GM19395 (cell line): ENCODE measurements around the gene TMEM270.
"Not testable (repeated sequence)": the region's sequence is repeated elsewhere in the genome, so short reads cannot be mapped to it uniquely, and the experiment has no call there.

Source experiments
- ATAC-seq: cut with Tn5 transposase; IDR thresholded peaks from one replicate; pipeline ENCODE4 v1.9.1; 2021; ENCODE audit warnings: mild to moderate bottlenecking, moderate library complexity; ENCODE audit not compliant: unreplicated experiment

Gene TMEM270

DNA sequence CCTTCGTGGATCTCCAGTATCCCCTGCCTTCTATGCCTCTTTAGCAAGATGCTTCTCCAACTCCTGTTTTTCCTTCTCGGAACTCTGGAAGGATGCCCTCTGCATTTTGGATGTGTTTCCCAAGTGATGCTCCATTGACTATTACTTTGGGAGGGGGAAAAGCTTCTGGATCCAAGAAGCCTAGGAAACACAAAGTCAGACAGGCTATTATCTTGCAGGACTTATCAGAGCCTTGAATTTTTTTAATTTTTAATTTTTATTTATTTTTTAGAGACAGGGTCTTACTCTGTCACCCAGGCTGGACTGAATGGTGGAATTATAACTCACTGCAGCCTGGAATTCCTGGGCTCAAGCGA is 21.1 kb downstream of the TMEM270 start:
- ATAC-seq, result no peak

DNA sequence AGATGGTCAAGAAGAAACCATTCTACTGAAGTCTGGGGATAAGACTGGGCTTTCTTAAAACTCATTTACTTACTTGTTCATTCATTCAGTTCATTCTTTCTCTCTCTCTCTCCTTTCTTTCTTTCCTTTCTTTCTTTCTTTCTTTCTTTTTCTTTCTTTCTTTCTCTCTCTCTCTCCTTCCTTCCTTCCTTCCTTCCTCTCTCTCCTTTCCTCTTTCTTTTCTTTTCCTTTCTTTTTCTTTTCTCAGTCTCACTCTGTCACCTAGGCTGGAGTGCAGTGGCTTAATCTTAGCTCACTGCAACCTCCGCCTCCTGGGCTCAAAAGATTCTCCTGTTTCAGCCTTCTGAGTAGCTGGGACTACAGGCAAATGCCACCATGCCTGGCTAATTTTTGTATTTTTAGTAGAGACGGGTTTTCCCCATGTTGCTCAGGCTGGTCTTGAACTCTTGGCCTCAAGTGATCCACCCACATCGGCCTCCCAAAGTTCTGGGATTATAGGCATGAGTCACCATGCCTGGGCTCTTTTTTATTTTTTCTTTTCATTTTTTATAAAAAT is 24.0 kb downstream of the TMEM270 start:
- ATAC-seq, result not testable (repeated sequence)

DNA sequence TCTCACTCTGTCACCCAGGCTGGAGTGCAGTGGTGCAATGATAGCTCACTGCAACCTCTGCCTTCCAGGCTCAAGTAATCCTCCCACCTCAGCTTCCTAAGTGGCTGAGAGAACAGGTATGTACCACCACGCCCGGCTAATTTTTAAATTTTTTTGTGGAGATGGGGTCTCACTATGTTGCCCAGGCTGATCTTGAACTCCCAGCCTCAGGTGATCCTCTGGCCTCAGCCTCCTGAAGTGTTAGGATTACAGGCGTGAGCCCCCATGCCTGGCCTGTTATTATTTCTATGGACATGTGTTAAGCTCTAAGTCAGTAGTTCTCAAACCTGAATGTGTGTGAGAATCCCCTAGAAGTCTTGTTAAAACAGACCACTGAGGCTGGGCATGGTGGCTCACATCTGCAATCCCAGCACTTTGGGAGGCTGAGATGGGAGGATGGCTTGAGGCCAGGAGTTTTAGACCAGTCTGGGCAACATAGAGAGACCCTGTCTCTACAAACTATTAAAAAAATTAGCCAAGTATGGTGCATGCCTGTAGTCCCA is 24.5 kb downstream of the TMEM270 start:
- ATAC-seq, result no peak

DNA sequence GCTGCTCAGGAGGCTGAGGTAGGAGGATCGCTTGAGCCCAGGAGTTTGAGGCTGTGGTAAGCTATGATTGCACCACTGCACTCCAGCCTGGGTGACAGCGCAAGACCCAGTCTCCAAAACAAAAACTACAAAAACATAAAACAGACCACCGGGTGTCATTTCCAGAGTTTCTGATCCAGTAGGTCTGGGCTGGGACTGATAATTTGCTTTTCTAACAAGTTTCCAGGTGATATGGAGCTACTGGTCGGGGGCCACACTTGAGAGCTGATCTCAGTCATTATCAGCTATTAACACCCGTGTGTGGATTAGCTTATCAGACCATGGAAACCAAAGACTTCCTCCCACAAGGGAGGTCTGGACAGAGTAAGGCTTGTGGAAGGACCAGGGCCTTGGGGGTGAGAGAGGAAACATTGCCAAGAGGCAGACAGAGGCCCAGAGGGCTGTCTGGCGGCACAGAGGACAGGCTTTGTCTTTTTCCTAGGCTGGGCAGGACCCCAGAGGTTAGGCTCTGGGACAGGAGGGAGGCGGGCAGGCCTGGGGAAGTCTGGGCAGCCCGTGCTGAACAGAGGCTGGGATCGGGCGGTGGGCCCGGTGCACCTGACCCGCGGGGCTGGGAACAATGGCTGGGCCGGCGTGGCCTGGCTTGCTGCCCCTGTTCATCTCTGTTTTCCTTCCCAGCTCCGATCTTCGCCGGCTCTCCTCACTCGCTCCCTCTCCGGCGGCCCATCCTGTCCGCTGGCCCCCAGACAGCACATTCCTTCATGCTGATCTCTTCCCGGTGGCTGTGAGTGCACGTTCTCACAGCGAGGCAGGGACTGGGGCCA is 25.2 kb downstream of the TMEM270 start:
- no peak for ATAC-seq

DNA sequence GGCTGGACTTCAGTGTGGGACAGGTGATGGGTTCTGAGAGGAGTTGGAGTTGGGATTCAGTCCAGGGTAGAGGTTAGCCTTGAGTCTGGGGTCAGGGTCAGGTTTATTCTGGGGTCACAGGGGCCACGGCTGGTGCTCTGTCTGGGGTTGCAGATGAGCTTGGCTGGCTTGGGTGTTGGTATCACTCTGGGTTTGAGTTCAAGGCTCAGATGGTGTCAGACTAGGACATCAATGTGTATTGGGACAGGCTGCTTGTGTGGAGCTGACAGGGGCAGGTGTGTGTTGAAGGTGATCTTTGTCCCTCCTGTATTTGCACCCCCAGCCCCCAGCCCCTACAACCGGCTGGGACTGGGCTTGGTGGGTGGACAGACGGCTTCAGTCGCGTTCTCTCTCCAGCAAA is 26.8 kb downstream of the TMEM270 start:
- no peak for ATAC-seq

DNA sequence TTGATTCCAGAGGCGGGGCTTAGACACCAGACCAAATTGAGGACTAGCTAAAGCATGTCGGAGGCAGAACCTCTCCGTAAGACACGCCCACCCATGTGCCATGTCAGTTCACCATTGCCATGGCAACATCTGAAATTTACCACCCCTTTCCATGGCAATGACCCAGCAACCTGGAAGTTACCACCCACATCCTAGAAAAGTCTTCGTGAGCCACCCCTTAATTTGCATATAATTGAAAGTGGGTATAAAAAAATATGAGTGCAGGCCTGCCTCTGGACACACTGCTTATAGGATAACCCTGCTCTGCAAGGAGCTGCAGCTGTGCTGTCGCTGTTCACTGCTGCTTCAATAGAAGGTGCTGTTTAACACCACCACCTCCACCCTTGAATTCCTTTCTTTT is 28.0 kb downstream of the TMEM270 start:
- no peak for ATAC-seq

DNA sequence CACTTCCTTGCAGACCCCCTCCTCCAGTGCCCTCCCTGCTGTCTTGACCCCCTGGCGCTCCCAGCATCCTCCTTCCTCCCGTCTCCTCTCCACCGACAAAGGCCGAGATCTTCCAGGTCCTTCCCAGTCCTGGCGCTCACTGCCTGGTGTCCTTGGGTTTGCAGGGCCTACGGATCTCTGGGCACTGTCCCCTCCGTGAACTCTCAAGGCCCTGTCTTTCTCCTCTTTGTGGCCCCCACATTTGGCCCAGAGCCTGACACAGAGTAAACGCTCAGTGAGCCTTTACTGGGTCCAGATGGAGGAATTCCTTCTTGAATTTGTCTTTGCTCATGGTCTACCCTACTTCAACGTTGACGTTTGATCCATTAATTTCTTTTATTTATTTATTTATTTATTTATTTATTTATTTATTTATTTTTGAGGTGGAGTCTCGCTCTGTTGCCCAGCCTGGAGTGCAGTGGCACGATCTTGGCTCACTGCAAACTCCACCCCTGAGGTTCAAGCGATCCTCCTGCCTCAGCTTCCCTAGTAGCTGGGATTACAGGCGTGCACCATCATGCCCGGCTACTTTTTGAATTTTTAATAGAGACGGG is 29.7 kb downstream of the TMEM270 start:
- ATAC-seq, result no peak

DNA sequence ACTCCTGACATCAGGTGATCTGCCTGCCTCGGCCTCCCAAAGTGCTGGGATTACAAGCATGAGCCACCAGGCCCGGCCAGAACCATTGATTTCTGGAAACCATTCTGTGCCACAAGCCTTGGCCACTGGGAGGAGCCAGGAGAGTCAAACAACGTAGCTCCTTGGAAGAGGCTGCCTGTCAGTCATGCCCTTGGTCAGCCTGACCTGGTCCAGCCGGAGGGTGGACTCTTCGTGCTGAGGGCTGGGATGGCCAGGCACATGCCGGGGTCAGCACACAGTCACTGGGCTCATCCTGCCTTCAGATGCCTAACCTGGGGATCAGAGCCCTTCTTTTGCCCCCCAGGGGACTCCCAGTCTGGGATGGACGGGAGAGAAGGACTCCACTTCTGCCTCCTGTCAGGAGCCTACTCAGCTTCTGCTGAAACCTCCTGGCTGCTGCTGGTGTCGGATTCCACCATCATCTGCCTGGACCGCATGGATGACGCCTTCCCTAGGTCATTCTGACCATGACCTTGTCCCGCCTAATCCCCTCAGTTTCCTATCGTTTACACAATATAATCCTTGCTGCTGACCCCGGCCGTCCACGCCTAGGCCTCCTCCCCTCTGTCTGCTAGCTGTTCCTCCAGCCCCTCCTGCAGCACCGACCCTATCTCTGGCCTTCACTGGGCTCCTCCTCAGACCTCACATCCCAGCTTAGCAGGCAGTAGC is 30.4 kb downstream of the TMEM270 start:
- no peak for ATAC-seq

DNA sequence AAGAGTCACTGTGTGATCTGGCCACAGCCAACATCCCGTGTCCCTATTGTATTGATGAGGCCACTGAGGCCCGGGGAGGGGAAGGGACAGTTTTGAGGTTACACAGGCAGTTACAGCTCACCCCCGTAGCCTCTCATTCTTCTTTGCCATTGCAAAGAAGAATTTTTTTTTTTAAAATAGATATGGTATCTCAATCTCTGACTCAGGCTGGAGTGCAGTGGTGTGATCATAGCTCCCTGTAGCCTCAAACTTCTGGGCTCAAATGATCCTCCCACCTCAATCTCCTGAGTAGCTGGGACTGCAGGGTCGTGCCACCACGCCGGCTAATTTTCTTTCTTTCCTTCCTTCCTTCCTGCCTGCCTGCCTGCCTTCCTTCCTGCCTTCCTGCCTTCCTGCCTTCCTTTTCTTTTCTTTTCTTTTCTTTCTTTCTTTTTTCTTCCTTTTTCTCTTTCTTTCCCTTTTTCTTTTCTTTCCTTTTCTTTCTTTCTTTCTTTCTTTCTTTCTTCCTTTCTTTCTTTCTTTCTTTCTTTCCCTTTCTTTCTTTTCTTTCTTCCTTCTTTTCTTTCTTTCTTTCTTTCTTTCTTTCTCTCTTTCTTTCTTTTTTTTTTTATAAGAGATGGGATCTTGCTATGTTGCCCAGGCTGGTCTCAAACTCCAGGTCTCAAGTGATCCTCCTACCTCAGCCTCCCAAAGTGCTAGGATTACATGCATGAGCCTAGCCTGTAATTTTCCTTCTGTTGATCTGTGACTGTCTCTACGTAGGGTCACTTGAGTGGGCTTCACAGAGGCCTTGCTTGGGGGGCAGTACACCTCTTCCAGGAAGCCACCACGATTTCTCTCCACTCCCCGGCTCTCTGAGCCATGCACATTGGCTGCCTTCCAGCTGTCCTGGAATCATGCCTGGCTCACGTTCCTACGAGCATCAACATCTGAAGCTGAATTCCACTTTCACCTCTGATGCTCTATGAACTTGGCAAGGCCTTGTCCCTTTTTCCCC is 31.3 kb downstream of the TMEM270 start:
- ATAC-seq, result no peak

DNA sequence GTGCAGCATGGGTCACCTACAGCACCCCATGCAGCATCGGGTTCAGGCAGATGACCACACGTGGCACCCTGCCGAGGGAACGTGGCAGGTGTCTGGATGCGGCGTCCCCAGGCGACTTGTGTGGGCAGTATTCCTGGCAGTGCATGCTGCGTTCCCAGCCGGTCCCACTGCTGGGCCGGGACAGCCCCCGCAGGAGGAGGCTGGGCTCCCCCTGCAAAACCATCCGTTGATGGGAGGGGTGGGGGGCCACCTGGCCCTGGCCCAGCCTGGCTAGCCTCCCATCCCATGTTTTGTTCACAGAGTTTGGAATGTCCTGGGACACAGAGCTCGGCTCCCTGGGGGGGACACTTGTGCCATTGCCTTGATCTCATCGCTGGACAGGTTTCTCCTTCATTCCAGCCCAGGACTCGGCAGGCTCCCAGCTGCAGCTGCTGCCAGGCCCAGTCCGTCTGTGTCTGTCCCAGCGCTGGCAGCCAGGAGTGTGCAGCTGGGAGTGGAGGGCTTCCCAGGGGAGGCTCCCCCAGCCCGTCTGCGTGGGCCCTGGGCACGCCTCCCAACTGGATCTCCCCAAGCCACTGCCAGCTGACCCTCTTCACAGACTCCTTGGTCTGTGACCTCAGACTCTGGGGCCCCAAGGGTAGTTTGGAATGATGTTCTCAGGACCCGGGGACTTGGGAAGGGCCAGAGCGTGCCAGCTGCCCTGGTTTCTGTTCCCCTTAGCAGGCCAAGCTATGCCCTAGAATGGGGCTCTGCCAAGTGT is 32.6 kb downstream of the TMEM270 start:
- no peak for ATAC-seq

DNA sequence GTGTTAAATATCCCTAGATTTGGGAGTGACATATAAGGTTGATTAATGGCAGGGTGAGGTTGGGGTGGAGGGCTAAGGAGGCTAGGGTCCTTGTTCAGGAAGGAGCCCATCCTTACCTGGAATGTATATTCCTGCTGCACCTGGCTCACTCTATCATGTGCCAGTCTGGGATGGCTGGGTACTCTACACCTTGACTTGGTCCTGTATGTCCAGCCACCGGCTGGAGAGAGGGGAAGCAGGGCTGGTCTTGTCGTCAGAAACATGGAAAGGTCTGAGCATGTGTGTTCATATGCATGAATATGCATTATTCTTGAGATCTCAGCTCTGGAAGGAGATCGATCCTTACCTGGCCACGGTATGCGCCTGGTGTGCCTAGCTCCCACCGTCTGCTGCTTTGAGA is 33.2 kb downstream of the TMEM270 start:
- no peak for ATAC-seq

DNA sequence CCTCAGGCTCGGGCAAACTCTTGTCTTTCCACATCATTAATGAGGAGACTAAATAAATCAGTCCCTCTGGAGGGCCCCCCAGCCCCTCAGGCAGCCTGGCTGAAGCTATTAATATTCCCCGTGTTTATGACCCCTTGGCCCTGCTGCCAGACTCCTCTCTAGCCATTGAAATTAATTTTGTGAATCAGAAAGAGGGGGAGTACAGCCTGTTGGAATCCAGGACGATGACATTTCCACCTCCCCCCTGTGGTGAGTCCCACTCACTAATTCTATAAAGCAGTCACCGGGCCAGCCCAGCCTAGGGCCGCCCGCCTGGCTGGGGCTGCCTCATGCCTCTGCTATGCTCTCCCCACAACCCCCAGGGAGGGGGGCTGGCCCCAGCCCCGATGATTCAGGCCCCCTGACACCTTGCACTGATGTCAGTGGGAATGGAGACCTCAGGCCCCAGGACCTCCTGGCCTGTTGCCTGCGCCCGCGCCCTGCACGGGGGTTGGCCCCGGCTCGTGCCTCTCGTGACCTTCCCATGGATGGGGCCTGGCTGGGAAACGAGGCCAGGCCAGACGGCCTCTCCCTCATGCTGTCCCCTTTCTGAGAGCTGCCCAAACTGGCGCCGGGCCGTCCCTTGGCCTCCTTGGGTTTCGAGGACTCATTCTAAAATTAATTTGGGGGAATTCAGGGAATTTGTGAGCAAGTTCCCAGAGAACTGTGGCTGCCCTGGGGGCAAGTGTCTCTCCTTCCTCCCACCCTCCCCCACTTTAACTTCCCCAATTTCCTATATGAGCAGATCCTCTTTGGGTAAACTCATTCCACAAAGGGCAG is 34.0 kb downstream of the TMEM270 start:
- no peak for ATAC-seq

DNA sequence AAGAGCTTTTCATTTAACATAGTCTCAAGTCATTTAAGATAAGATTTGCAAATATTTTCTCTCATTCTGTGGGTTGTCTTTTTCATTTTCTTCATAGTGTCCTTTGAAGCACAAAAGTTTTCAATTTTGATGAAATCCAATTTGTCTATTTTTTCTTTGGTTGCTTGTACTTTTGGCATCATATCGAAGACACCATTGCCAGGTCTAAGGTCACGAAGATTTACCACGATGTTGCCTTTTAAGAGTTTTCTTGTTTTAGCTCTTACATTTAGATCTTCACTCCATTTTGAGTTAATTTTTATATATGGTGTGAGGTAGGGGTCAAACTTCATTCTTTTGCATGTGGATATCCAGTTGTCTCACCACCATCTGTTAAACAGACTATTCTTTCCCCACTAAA is 34.7 kb downstream of the TMEM270 start:
- no peak for ATAC-seq

DNA sequence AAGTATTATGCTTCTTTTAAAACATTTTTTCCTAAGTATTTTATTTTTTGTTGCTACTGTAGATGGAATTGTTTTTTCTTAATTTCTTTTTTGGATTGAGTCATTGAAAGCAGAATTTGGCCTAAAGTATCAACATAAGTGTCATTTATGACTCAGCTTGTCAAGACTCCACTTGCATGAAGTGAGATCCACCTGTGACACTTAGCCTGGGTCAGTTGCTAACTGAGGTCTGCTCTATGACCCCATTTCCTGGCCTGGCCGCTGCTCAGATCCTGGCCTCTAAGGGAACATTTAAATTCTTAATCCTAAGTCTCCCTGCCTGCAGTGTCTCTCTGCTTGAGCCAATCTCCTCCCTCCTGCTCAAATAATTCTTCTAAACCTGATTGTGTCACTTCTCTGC is 35.5 kb downstream of the TMEM270 start:
- no peak for ATAC-seq

DNA sequence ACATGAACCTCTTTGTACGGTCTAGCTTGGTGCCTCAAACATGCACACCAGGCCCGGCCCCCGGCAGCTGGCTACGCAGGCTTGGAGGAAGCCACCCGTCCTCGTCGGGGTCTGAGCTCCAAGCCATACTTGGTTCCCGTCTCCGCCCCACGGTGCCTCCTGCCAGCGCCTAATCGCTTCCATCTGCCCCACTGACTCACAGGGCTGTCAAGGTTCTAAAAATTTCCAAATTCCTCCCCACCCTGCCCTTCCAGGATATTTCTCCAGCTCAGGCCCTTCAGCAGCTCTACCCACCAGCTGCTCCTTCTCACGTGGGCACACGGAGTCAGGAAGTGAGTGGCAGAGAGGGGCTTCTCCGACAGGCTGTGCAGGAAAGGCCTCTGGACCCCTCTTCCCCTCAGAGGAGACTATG is 38.8 kb downstream of the TMEM270 start:
- no peak for ATAC-seq

DNA sequence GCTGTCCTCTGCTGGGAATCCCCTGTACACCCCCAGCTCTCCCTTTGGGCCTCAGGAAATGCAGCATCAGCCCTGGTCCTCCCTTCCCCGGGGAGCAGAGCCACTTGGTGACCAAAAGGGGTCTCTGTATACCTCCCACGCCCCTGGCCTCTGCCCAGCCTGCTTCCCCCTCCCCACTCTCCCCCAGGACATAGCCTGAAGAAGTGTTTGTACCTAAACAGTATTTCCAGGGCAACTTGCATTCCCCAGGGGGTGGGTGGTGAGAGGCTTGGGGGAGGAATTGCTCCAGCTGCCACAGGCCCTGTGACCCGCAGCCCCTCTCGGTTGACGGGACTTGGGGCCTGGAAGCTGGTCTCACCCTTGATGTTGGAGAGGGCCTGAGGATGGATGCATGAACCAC is 39.3 kb downstream of the TMEM270 start:
- no peak for ATAC-seq

DNA sequence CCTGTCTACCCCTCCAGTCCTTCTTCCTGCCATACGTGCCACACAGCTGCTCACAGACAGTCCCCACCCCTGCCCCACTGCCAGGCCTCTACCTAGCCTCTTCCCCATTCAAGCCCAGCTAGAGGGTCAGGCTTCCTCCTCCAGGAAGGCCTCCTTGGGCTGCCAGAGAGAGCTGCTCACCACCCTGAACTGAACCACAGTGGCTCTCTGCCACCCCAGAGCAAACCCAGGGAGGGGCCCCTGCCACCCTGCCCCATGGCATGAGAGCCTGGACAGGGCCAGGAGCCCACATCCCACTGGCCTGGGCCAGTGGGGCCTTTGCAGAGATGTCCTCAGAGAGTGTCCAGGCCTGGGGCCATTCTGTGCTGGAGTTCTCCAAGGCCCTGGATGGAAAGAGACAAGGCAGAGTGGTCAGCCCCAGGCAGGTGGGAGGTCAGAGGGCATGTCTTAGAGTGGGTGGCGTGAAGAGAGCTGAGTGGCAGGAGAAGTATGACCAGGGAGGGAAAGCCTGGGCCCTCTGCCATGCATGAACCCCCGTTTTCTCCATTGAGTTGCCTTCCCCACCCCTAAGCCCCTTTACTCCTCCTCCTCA is 40.4 kb downstream of the TMEM270 start:
- ATAC-seq, result no peak

DNA sequence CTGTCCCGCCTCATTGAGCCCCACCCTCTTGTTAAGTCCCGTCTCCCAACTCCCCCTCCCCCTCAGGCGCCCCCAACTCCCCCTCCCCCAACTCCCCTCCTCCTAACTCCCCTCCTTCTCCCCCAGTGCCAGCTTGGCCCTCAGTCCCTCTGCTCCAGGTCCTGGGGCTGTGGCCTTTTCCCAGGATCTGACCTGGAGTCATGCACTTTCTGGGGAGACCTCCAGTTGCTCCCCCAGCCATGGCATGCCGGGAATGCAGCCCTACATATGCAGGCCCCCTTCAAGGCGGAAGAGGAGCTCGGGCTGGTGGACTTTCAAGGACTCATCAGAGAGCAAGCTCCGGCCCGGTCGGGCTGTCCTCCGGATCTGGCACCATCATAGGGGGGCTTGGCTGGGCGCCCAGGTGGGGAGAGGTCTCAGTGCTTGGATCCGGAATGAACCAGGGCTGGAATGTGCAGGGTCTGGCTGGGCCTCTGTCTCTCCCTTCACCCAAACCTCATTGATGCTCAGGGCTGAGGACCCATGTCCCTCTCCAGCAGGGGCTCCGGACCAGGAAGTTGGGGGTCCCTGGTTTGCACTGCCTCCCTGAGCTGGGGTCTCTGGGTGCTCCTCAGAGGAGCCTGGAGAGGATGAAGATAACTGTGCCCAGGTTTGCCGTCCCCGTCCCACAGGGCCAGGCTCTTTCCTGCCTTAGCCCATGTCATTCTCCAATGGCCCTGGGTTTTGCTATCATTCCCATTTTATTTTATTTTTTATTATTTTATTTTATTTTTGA is 41.1 kb downstream of the TMEM270 start:
- ATAC-seq, result no peak
